Natural killer cell (primary cell): Measurements from ENCODE around the gene CACNA1C. TPM values are rescaled to one million over a fixed set of nuclear protein-coding genes. Genes with fewer than 3 reads are reported as not detected.

Experiments
- ATAC-seq, 3 donors: fragments of 150-1000 bp in 2 of 3; fragments of 200-7000 bp in 1 of 3; cut with Tn5 transposase; 1 replicate in 1 of 3; 2 replicates in 2 of 3; pipeline ENCODE4 v1.10.0; 2021; ENCODE audit warnings: mild to moderate bottlenecking in 2 of 3, moderate library complexity in 2 of 3
- DNase-seq, 2 donors: peaks; one replicate each; pipeline versions ENCODE4 v3.0.0 to v3.0.0-alpha.2; 2013 to 2021; ENCODE audit warnings: mixed read lengths in 1 of 2
- H3K27ac ChIP-seq: one replicate; pipeline ENCODE4 v1.5.1; 2013; ENCODE audit warnings: mild to moderate bottlenecking, low read length
- H3K27me3 ChIP-seq: one replicate; pipeline ENCODE4 v1.6.1; 2013; ENCODE audit warnings: low read length; ENCODE audit not compliant: control insufficient read depth, insufficient read depth
- H3K36me3 ChIP-seq: one replicate; pipeline ENCODE4 v1.6.1; 2013; ENCODE audit warnings: low read length; ENCODE audit not compliant: control insufficient read depth, insufficient read depth
- H3K4me1 ChIP-seq: one replicate; pipeline ENCODE4 v1.6.1; 2013; ENCODE audit warnings: low read length; ENCODE audit not compliant: control insufficient read depth, insufficient read depth
- H3K4me3 ChIP-seq: one replicate; pipeline ENCODE4 v1.5.1; 2013; ENCODE audit warnings: low read length
- H3K9me3 ChIP-seq: one replicate; pipeline ENCODE4 v1.6.1; 2013; ENCODE audit warnings: low read length; ENCODE audit not compliant: control insufficient read depth, insufficient read depth
- H3K27ac Mint-ChIP-seq, 2 donors: one replicate each; pipeline ENCODE4 v1.8.0; 2022; ENCODE audit warnings: mild to moderate bottlenecking in 2 of 2, mixed read lengths in 2 of 2, moderate library complexity in 1 of 2
- H3K27me3 Mint-ChIP-seq, 2 donors: one replicate each; pipeline ENCODE4 v1.8.0; 2022; ENCODE audit warnings: low read depth in 2 of 2, mixed read lengths in 2 of 2
- H3K36me3 Mint-ChIP-seq: one replicate; pipeline ENCODE4 v1.8.0; 2022; ENCODE audit warnings: mixed read lengths
- H3K4me1 Mint-ChIP-seq, 2 donors: one replicate each; pipeline ENCODE4 v1.8.0; 2022; ENCODE audit warnings: mixed read lengths in 2 of 2
- H3K4me3 Mint-ChIP-seq: one replicate; pipeline ENCODE4 v1.8.0; 2022; ENCODE audit warnings: mild to moderate bottlenecking, moderate library complexity, mixed read lengths
- H3K9me3 Mint-ChIP-seq, 2 donors: one replicate each; pipeline ENCODE4 v1.8.0; 2022; ENCODE audit warnings: mixed read lengths in 2 of 2
- WGBS: methylation state at CpG from one replicate; pipeline ENCODE4 v1.1.7; 2013; ENCODE audit warnings: missing lambda C conversion rate; ENCODE audit not compliant: insufficient coverage; 5-methylcytosine and 5-hydroxymethylcytosine counted together
- intact Hi-C: fragments of 100-400 bp; cut with micrococcal nuclease; formaldehyde crosslinking; loops from one replicate; pipeline ENCODE4 v1.14.2; 2022
- total RNA-seq, 4 donors: library from RNA; stranded (reverse); fragments of 120-200 nt in 1 of 4; gene quantifications; one replicate each; pipeline versions ENCODE4 v1.2.3 to v1.2.4, GENCODE V29; 2013 to 2022
- TF ChIP-seq, protein P1 (sequence below): fragments of 200-600 bp; IDR thresholded peaks from one replicate; pipeline ENCODE4 v1.8.0; 2022; ENCODE audit warnings: antibody characterized with exemption

CACNA1C gene
- total RNA-seq, 3 donors from 2014 or later (not counting 1 experiment from before 2014, with no cell fraction given), result 0.07 to 0.35 (median 0.08) TPM

DNA sequence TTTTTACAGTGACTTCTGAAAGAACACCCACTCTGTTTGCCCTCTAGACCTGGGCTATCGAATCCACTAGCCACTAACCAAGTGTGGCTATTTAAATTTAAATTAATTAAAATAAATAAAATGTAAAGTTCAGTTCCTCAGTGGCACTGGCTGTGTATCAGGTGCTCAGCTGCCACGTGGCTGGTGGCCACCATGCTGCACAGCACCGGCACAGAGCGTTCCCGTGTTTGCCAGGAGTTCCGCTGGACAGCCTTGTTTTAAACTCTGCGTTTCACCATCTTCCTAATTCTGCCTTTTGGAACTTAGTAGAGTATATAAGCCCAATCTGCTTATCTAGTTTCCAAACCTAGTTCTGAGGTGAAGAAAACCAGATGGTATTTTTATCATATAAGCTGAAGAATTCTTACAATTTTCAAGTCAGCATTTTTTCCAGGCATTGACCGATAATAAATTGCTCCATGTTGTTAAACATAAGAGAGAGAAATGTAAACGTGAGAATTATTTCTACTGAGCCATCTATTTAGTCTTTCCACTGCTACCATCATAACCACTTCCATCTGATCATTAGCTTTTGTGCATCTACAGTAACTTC is 339.0 kb downstream of the CACNA1C start:
- no peak overlapping the region for H3K27ac Mint-ChIP-seq
- no peaks in the 10 kb centered on the region for H3K9me3 Mint-ChIP-seq
- H3K36me3 ChIP-seq, result no peaks in the 10 kb centered on the region
- H3K4me1 ChIP-seq, result no peaks in the 10 kb centered on the region
- DNase-seq, result no peak
- TF ChIP-seq, protein P1, sequence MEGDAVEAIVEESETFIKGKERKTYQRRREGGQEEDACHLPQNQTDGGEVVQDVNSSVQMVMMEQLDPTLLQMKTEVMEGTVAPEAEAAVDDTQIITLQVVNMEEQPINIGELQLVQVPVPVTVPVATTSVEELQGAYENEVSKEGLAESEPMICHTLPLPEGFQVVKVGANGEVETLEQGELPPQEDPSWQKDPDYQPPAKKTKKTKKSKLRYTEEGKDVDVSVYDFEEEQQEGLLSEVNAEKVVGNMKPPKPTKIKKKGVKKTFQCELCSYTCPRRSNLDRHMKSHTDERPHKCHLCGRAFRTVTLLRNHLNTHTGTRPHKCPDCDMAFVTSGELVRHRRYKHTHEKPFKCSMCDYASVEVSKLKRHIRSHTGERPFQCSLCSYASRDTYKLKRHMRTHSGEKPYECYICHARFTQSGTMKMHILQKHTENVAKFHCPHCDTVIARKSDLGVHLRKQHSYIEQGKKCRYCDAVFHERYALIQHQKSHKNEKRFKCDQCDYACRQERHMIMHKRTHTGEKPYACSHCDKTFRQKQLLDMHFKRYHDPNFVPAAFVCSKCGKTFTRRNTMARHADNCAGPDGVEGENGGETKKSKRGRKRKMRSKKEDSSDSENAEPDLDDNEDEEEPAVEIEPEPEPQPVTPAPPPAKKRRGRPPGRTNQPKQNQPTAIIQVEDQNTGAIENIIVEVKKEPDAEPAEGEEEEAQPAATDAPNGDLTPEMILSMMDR, result no peak
- H3K4me3 Mint-ChIP-seq, result no peak overlapping the region
- H3K27me3 ChIP-seq, result no peaks in the 10 kb centered on the region
- no peak overlapping the region for H3K27ac ChIP-seq
- no peaks in the 10 kb centered on the region for H3K9me3 ChIP-seq
- no peaks in the 10 kb centered on the region for H3K36me3 Mint-ChIP-seq
- H3K27me3 Mint-ChIP-seq, result peaks cover 0 to 2% of the 10 kb centered on the region in 2 donors
- ATAC-seq, result no peak
- H3K4me1 Mint-ChIP-seq, result no peaks in the 10 kb centered on the region
- 86% methylated on average over 5 of the region's 9 CpGs for WGBS
- intact Hi-C loops, result no loop called here
- no peak overlapping the region for H3K4me3 ChIP-seq

DNA sequence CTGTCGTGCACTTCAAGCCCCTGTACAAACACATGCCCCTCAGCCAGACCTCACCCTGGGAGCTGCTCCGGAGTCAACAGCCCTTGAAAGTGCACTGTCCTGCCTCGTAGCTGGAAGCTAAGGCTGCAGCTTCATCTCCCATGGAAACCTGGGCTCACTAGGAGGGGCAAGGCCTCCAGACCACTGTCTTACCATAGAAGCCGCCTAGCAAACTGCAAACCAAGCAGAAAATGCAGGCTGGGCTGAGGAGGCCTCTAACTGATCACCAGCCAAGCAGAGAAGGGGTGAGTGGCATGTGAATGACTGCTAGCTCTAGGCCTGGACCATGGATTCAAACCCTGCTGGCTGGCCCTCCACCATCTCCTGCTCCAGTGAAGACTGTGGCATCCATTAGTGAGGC is 340.2 kb downstream of the CACNA1C start:
- DNase-seq, result no peak
- TF ChIP-seq, protein P1, result no peak
- Mint-ChIP-seq H3K4me3 (no peak overlapping the region), H3K27me3 (peaks cover 0 to 2% of the 10 kb centered on the region in 2 donors), H3K9me3 (no peaks in the 10 kb centered on the region), H3K36me3 (no peaks in the 10 kb centered on the region), H3K27ac (no peak overlapping the region), H3K4me1 (no peaks in the 10 kb centered on the region)
- 90% methylated on average over 4 of the region's 4 CpGs for WGBS
- Histone ChIP-seq H3K36me3 (no peaks in the 10 kb centered on the region), H3K27ac (no peak overlapping the region), H3K4me1 (no peaks in the 10 kb centered on the region), H3K27me3 (no peaks in the 10 kb centered on the region), H3K4me3 (no peak overlapping the region), H3K9me3 (no peaks in the 10 kb centered on the region)
- ATAC-seq, result no peak
- intact Hi-C loops, result no loop called here

DNA sequence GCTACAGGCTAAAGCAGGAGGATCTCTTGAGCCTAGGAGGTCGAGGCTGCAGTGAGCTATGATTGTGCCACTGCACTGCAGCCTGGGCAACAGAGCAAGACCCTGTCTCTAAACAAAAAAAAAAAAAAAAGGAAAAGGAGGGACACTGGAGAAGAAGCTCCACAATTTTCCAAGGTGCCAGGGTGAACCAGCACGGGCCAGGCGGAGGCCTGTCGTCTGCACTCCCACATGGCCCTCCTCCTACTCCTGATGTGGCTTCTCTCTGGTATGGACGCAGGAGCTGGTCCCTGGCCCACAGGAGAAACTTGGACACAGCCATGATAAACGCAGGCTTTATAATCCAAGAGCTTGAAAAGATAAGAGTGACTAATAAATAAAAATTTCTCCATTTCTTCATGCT is 341.2 kb downstream of the CACNA1C start:
- H3K9me3 ChIP-seq, result no peaks in the 10 kb centered on the region
- TF ChIP-seq, protein P1, result no peak
- intact Hi-C loops, result no loop called here
- 93% methylated on average over 5 of the region's 6 CpGs for WGBS
- no peaks in the 10 kb centered on the region for H3K9me3 Mint-ChIP-seq
- no peak overlapping the region for H3K4me3 ChIP-seq
- DNase-seq (no peak), ATAC-seq (no peak)
- peaks cover 0 to 2% of the 10 kb centered on the region in 2 donors for H3K27me3 Mint-ChIP-seq
- H3K27ac ChIP-seq, result no peak overlapping the region
- H3K27ac Mint-ChIP-seq, result no peak overlapping the region
- H3K4me1 Mint-ChIP-seq, result no peaks in the 10 kb centered on the region
- no peak overlapping the region for H3K4me3 Mint-ChIP-seq
- H3K27me3 ChIP-seq, result no peaks in the 10 kb centered on the region
- no peaks in the 10 kb centered on the region for H3K4me1 ChIP-seq
- H3K36me3 ChIP-seq, result no peaks in the 10 kb centered on the region
- H3K36me3 Mint-ChIP-seq, result no peaks in the 10 kb centered on the region
